HepG2 (cell line): ENCODE measurements around the gene PPDPF. TPM values are rescaled to one million over a fixed set of nuclear protein-coding genes. Genes with fewer than 3 reads are reported as not detected.

Experiments used
- ATAC-seq: fragments of 200-7000 bp; cut with Tn5 transposase; 3 replicates; pipeline ENCODE4 v1.9.1; 2020; ENCODE audit warnings: mild to moderate bottlenecking, moderate library complexity
- BruUV-seq: library from RNA; stranded (reverse); fragments of 400-500 nt; replicated peaks from 2 replicates; lab custom pipeline; 2021; lab: Mats Ljungman, UMichigan
- CTCF ChIA-PET: fragments of 300-600 bp; formaldehyde crosslinking; extraction: SDS; loops from one replicate; lab custom pipeline; 2021; ENCODE audit warnings: low total read pairs, inconsistent platforms, low intra/inter-chr PET ratio; lab: Yijun Ruan, JAX
- POLR2A ChIA-PET: fragments of 350-600 bp; sonication (Branson Sonifier 250); formaldehyde crosslinking; loops from one replicate; lab custom pipeline; 2020; ENCODE audit warnings: antibody characterized with exemption, inconsistent platforms; lab: Yijun Ruan, JAX
- DNase-seq: peaks from one replicate; pipeline ENCODE4 v3.0.0-alpha.2; 2015; ENCODE audit warnings: low spot score
- FAIRE-seq: peaks from 3 replicates; lab custom pipeline; 2011; peaks lifted over from hg19 to GRCh38; lab: Jason Lieb, UNC
- H2AFZ ChIP-seq: one replicate; pipeline ENCODE4 v1.6.1; 2011; ENCODE audit warnings: low read length, inconsistent platforms
- H3K27ac ChIP-seq: fragments of 300-600 bp; 3 replicates; pipeline ENCODE4 v1.8.0; 2011; ENCODE audit warnings: mixed run types, mild to moderate bottlenecking, mixed read lengths, low read length, inconsistent platforms; ENCODE audit not compliant: insufficient read depth; ENCODE audit errors: extremely low read length
- H3K27me3 ChIP-seq, 2 experiments: fragments of 200-600 bp in 1 of 2; 2 replicates in 1 of 2; 3 replicates in 1 of 2; pipeline versions ENCODE4 v1.6.0 to v1.8.0; 2011; ENCODE audit warnings: low read length in 2 of 2, mild to moderate bottlenecking in 2 of 2, moderate library complexity in 2 of 2, inconsistent platforms in 1 of 2; ENCODE audit not compliant: insufficient read depth in 2 of 2, control insufficient read depth in 1 of 2
- H3K36me3 ChIP-seq, 2 experiments: fragments of 200-600 bp in 1 of 2; replicated peaks in 1 of 2; 2 replicates in 1 of 2; 3 replicates in 1 of 2; pipeline versions ENCODE4 v1.5.1 to v1.8.0; 2011; ENCODE audit warnings: low read length in 2 of 2, inconsistent platforms in 1 of 2; ENCODE audit not compliant: insufficient read depth in 2 of 2, control insufficient read depth in 1 of 2
- H3K4me1 ChIP-seq: 2 replicates; pipeline ENCODE4 v1.5.1; 2012; ENCODE audit warnings: low read length, inconsistent platforms; ENCODE audit not compliant: insufficient read depth
- H3K4me2 ChIP-seq: 2 replicates; pipeline ENCODE4 v1.6.0; 2011; ENCODE audit warnings: low read depth, low read length, inconsistent platforms
- H3K4me3 ChIP-seq, 3 experiments: fragments of 200-600 bp in 1 of 3; sonication (generic), shearing (Covaris generic) in 1 of 3; replicated peaks in 1 of 3; 2 replicates each; pipeline ENCODE4 v1.5.1; 2011 to 2016; ENCODE audit warnings: low read length in 3 of 3, inconsistent platforms in 2 of 3, low read depth in 2 of 3, mild to moderate bottlenecking in 2 of 3, control low read depth in 1 of 3, mixed read lengths in 1 of 3; ENCODE audit not compliant: insufficient read depth in 1 of 3
- H3K79me2 ChIP-seq: one replicate; pipeline ENCODE4 v1.6.1; 2011; ENCODE audit warnings: low read length, inconsistent platforms; ENCODE audit not compliant: insufficient read depth
- H3K9ac ChIP-seq: 2 replicates; pipeline ENCODE4 v1.6.0; 2011; ENCODE audit warnings: mild to moderate bottlenecking, low read depth, low read length, inconsistent platforms; ENCODE audit not compliant: insufficient read depth
- H3K9me3 ChIP-seq: 2 replicates; pipeline ENCODE4 v1.5.1; 2012; ENCODE audit warnings: mild to moderate bottlenecking, low read length
- H4K20me1 ChIP-seq: 2 replicates; pipeline ENCODE4 v1.6.0; 2011; ENCODE audit warnings: inconsistent platforms, mild to moderate bottlenecking, low read length, moderate library complexity; ENCODE audit not compliant: insufficient read depth
- ATF7-NPFF ChIP-seq: sonication (generic); formaldehyde crosslinking; IDR thresholded peaks from 2 replicates; pipeline ENCODE4 v1.8.1; 2023; ENCODE audit warnings: mild to moderate bottlenecking, low read depth, missing genetic modification reagents, moderate library complexity
- DNMT1 ChIP-seq: sonication (generic); formaldehyde crosslinking; IDR thresholded peaks from 2 replicates; pipeline ENCODE4 v1.5.1; 2020; ENCODE audit warnings: mild to moderate bottlenecking, missing genetic modification reagents
- MATR3 ChIP-seq: sonication (generic); formaldehyde crosslinking; IDR thresholded peaks from 2 replicates; pipeline ENCODE4 v1.4.0; 2020; ENCODE audit warnings: missing genetic modification reagents
- NR2F6 ChIP-seq, 2 experiments: IDR thresholded peaks; 2 replicates each; pipeline ENCODE4 v1.6.1; 2016; ENCODE audit warnings: antibody characterized with exemption in 1 of 2, mild to moderate bottlenecking in 1 of 2
- PHF8 ChIP-seq: sonication (generic); formaldehyde crosslinking; IDR thresholded peaks from 2 replicates; pipeline ENCODE4 v1.5.0; 2020; ENCODE audit warnings: missing genetic modification reagents
- SALL1 ChIP-seq: sonication (generic); formaldehyde crosslinking; IDR thresholded peaks from 2 replicates; pipeline ENCODE4 v1.8.0; 2022; ENCODE audit warnings: mild to moderate bottlenecking, missing genetic modification reagents
- SPEN ChIP-seq: sonication (generic); formaldehyde crosslinking; IDR thresholded peaks from 2 replicates; pipeline ENCODE4 v1.5.1; 2020; ENCODE audit warnings: low read depth, mild to moderate bottlenecking, missing genetic modification reagents
- ZBTB38 ChIP-seq: sonication (generic); formaldehyde crosslinking; IDR thresholded peaks from 2 replicates; pipeline ENCODE4 v1.5.1; 2020; ENCODE audit warnings: mild to moderate bottlenecking, missing genetic modification reagents
- ZFY ChIP-seq: sonication (generic); formaldehyde crosslinking; IDR thresholded peaks from 2 replicates; pipeline ENCODE4 v1.4.0; 2020; ENCODE audit warnings: missing genetic modification reagents
- ZNF776 ChIP-seq: sonication (generic); formaldehyde crosslinking; IDR thresholded peaks from 2 replicates; pipeline ENCODE4 v1.4.0; 2020; ENCODE audit warnings: mild to moderate bottlenecking, missing genetic modification reagents
- WGBS: methylation state at CpG from one replicate; pipeline ENCODE4 v1.1.6; 2017; ENCODE audit warnings: low lambda C conversion rate; 5-methylcytosine and 5-hydroxymethylcytosine counted together
- in situ Hi-C: cut with HindIII; loops from 2 replicates; pipeline ENCODE4 v1.10.0; 2017; ENCODE audit warnings: low pct_unique_long_range_greater_than_20kb; ENCODE audit not compliant: extremely low pct_ligation_motif_present
- intact Hi-C: fragments of 100-400 bp; cut with micrococcal nuclease; formaldehyde crosslinking; loops from one replicate; pipeline ENCODE4 v1.10.0; 2022; ENCODE audit not compliant: unreplicated experiment
- polyA plus RNA-seq, 8 experiments: library from polyadenylated mRNA; depleted of rRNA in 3 of 8; stranded (reverse) in 7 of 8; unstranded in 1 of 8; fragments of >200 nt; fragmentation: Illumina TruSeq in 4 of 8; extraction: Trizol in 4 of 8; gene quantifications; 2 replicates each; pipeline versions ENCODE4 v1.2.1 to v1.2.3, GENCODE V29; 2011 to 2016; ENCODE audit warnings: low read depth in 4 of 8, missing spikeins in 1 of 8, mixed read lengths in 1 of 8; ENCODE audit not compliant: insufficient read depth in 1 of 8
- total RNA-seq, 5 experiments: library from RNA; depleted of rRNA; stranded (reverse); fragments of >200 nt; fragmentation: Illumina TruSeq; extraction: Trizol; gene quantifications; 2 replicates each; pipeline ENCODE4 v1.2.3, GENCODE V29; 2016; ENCODE audit warnings: low read depth in 1 of 5
- TF ChIP-seq, protein P1 (sequence below): sonication (generic); formaldehyde crosslinking; IDR thresholded peaks from 2 replicates; pipeline ENCODE4 v1.4.0; 2020; ENCODE audit warnings: missing genetic modification reagents
- TF ChIP-seq, protein P2 (sequence below): sonication (generic); formaldehyde crosslinking; IDR thresholded peaks from 2 replicates; pipeline ENCODE4 v1.4.0; 2020; ENCODE audit warnings: missing genetic modification reagents
- TF ChIP-seq, protein P3 (sequence below): IDR thresholded peaks from 2 replicates; pipeline ENCODE4 v1.6.1; 2016; ENCODE audit warnings: mild to moderate bottlenecking, missing biosample characterization, missing genetic modification reagents
- TF ChIP-seq, protein P4 (sequence below): sonication (generic); IDR thresholded peaks from 2 replicates; pipeline ENCODE4 v1.6.1; 2016; ENCODE audit warnings: low read depth, borderline replicate concordance

The PPDPF gene
- total and polyA plus RNA-seq, 2 of the 13 experiments (the other 11 are each of a cell fraction or from before 2014, with no cell fraction given), result 1.8 to 7.0 TPM

DNA sequence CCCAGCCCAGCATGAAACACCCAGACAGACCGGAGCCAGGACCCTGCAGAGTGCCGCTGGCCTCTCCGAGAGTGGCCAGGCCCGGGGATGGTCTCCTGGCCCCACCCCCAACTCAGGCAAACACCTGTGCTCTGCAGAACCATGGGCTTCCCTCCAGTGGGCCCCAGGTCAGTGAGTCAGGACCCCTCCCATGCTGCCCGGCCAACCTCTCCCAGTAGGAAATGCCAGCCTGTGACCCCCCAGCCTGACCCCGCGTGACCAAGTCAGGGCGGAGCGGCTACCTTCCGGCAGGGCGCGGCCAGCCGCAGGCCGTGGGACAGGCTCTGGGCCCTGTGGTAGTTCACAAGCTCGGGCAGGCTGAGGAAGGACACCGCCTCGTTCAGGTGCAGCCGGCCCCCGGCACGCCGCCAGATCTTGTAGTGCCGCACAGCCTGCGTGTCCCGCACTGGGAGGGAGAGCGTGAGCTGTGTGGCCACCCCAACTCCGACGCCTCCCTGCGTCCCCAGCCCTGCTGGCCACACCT, 13.4 kb downstream of the PPDPF start:
- H3K4me2 ChIP-seq, result peak overlapping the region; percentile 10; the same call in 1 of the 2 replicates
- peak overlapping the region in 1 of 3 experiments; percentile 14; a peak in 1 of 6 replicates for H3K4me3 ChIP-seq
- CTCF ChIA-PET, result no interaction called here
- BruUV-seq, result no TSS peak
- FAIRE-seq (no peak), DNase-seq (no peak), ATAC-seq (no peak)
- no peaks in the 10 kb centered on the region for H3K9me3 ChIP-seq
- H3K27ac ChIP-seq, result no peak overlapping the region
- H3K36me3 ChIP-seq, result no peaks in the 10 kb centered on the region
- H3K27me3 ChIP-seq, result peaks cover 38 to 62% of the 10 kb centered on the region in 2 experiments
- TF ChIP-seq ZNF776 (CRISPR knock-in tag) (0 out of 2 replicates have a peak, but pooled peaks have one; percentile 20), ATF7-NPFF (CRISPR knock-in tag) (0 out of 2 replicates have a peak, but pooled peaks have one; percentile 31), ZFY (CRISPR knock-in tag) (peak; percentile 25; the same call in 1 of the 2 replicates), DNMT1 (CRISPR knock-in tag) (0 out of 2 replicates have a peak, but pooled peaks have one; percentile 17), SPEN (peak; percentile 23; the same call in 1 of the 2 replicates), MATR3 (CRISPR knock-in tag) (0 out of 2 replicates have a peak, but pooled peaks have one; percentile 55), ZBTB38 (CRISPR knock-in tag) (peak; percentile 59), SALL1 (CRISPR knock-in tag) (peak; percentile 5; the same call in 1 of the 2 replicates), PHF8 (CRISPR knock-in tag) (0 out of 2 replicates have a peak, but pooled peaks have one; percentile 21), NR2F6 (IDR thresholded peaks at IDR 0.05) (no peak), NR2F6 (CRISPR knock-in tag; IDR thresholded peaks at IDR 0.05) (0 out of 2 replicates have a peak, but pooled peaks have one; percentile 14)
- TF ChIP-seq, protein P1, sequence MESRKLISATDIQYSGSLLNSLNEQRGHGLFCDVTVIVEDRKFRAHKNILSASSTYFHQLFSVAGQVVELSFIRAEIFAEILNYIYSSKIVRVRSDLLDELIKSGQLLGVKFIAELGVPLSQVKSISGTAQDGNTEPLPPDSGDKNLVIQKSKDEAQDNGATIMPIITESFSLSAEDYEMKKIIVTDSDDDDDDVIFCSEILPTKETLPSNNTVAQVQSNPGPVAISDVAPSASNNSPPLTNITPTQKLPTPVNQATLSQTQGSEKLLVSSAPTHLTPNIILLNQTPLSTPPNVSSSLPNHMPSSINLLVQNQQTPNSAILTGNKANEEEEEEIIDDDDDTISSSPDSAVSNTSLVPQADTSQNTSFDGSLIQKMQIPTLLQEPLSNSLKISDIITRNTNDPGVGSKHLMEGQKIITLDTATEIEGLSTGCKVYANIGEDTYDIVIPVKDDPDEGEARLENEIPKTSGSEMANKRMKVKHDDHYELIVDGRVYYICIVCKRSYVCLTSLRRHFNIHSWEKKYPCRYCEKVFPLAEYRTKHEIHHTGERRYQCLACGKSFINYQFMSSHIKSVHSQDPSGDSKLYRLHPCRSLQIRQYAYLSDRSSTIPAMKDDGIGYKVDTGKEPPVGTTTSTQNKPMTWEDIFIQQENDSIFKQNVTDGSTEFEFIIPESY (CRISPR knock-in tag), result peak; percentile 41; the same call in 1 of the 2 replicates
- TF ChIP-seq, protein P2, sequence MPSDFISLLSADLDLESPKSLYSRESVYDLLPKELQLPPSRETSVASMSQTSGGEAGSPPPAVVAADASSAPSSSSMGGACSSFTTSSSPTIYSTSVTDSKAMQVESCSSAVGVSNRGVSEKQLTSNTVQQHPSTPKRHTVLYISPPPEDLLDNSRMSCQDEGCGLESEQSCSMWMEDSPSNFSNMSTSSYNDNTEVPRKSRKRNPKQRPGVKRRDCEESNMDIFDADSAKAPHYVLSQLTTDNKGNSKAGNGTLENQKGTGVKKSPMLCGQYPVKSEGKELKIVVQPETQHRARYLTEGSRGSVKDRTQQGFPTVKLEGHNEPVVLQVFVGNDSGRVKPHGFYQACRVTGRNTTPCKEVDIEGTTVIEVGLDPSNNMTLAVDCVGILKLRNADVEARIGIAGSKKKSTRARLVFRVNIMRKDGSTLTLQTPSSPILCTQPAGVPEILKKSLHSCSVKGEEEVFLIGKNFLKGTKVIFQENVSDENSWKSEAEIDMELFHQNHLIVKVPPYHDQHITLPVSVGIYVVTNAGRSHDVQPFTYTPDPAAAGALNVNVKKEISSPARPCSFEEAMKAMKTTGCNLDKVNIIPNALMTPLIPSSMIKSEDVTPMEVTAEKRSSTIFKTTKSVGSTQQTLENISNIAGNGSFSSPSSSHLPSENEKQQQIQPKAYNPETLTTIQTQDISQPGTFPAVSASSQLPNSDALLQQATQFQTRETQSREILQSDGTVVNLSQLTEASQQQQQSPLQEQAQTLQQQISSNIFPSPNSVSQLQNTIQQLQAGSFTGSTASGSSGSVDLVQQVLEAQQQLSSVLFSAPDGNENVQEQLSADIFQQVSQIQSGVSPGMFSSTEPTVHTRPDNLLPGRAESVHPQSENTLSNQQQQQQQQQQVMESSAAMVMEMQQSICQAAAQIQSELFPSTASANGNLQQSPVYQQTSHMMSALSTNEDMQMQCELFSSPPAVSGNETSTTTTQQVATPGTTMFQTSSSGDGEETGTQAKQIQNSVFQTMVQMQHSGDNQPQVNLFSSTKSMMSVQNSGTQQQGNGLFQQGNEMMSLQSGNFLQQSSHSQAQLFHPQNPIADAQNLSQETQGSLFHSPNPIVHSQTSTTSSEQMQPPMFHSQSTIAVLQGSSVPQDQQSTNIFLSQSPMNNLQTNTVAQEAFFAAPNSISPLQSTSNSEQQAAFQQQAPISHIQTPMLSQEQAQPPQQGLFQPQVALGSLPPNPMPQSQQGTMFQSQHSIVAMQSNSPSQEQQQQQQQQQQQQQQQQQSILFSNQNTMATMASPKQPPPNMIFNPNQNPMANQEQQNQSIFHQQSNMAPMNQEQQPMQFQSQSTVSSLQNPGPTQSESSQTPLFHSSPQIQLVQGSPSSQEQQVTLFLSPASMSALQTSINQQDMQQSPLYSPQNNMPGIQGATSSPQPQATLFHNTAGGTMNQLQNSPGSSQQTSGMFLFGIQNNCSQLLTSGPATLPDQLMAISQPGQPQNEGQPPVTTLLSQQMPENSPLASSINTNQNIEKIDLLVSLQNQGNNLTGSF (CRISPR knock-in tag), result no peak
- TF ChIP-seq, protein P3, sequence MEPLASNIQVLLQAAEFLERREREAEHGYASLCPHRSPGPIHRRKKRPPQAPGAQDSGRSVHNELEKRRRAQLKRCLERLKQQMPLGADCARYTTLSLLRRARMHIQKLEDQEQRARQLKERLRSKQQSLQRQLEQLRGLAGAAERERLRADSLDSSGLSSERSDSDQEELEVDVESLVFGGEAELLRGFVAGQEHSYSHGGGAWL, result no peak
- TF ChIP-seq, protein P4, sequence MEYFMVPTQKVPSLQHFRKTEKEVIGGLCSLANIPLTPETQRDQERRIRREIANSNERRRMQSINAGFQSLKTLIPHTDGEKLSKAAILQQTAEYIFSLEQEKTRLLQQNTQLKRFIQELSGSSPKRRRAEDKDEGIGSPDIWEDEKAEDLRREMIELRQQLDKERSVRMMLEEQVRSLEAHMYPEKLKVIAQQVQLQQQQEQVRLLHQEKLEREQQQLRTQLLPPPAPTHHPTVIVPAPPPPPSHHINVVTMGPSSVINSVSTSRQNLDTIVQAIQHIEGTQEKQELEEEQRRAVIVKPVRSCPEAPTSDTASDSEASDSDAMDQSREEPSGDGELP, result no peak
- WGBS, result 38% methylated on average over 27 of the region's 28 CpGs
- peaks cover 4% of the 10 kb centered on the region; the same call in 1 of the 2 replicates for H4K20me1 ChIP-seq
- H3K4me1 ChIP-seq, result peaks cover 42% of the 10 kb centered on the region
- H3K9ac ChIP-seq, result no peak overlapping the region
- POLR2A ChIA-PET, result interaction anchor here (1.5 to 2.7 kb wide), 3 partner anchors 11 to 92 kb away, joined by 3 to 9 read pairs (median 5); partner anchors contain the start of gene PPDPF
- no peak overlapping the region for H2AFZ ChIP-seq
- in situ Hi-C loops, result no loop called here
- no peaks in the 10 kb centered on the region for H3K79me2 ChIP-seq
- intact Hi-C loops, result loop anchor here (10.0 kb wide), 1 partner anchor 121 kb away; the partner anchor contains the start of genes RTEL1 and STMN3
